Stimulated activated CD4-positive, alpha-beta T cell treated with anti-CD3 and anti-CD28 coated beads, TNF-alpha, amount 100 ng/mL, for 48 hours (primary cell): ENCODE results near the gene RBM3.
"Not testable (repeated sequence)": the region's sequence is repeated elsewhere in the genome, so short reads cannot be mapped to it uniquely, and the experiment has no call there.

Source experiments
- DNase-seq, 3 donors: peaks; one replicate each; pipeline ENCODE4 v3.0.0-alpha.2; 2020; ENCODE audit warnings: low read depth in 3 of 3

RBM3 gene

GRCh38 chrX:48574270-48575266, at the start of gene RBM3:
Gene RBM3 (plus strand): TSS chrX:48574484. CDS start chrX:48575181, 697 bp downstream.
- peak; percentile 73 to 87 (median 82) for DNase-seq

- DNase-seq: not testable (repeated sequence)
Measured at GRCh38 chrX:48525853-48526252, 48.4 kb upstream of the RBM3 start.

GRCh38 chrX:48530736-48531135, 43.5 kb upstream of the RBM3 start:
- no peak for DNase-seq

- no peak for DNase-seq
Measured at GRCh38 chrX:48531358-48531959, 42.8 kb upstream of the RBM3 start.

DNA sequence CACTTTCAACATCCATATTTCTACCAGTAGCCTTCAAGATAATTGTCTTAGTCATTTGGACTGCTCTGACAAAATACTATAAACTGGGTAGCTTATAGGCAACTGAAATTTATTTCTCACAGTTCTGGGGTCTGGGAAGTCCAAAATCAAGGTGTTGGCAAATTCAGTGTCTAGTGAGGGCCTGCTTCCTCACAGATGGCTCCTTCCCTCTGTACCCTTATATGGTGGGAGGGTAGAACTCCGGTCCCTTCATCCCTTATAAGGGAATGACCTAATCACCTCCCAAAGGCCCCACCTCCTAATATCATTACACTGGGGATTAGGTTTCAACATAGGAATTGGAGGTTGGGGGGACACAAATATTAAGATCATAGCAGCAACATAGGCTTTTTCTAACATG, 42.1 kb upstream of the RBM3 start:
- no peak for DNase-seq

- DNase-seq: no peak
Measured at GRCh38 chrX:48533165-48533564, 41.1 kb upstream of the RBM3 start.

- no peak for DNase-seq
Measured at GRCh38 chrX:48538641-48539344, 35.5 kb upstream of the RBM3 start.

- peak; percentile 86 to 96 (median 92) for DNase-seq
Measured at GRCh38 chrX:48539345-48540027, 34.8 kb upstream of the RBM3 start, which contains the start of gene TBC1D25. Gene TBC1D25 (plus strand): TSS chrX:48539714. CDS start chrX:48539798, 84 bp downstream.

DNA sequence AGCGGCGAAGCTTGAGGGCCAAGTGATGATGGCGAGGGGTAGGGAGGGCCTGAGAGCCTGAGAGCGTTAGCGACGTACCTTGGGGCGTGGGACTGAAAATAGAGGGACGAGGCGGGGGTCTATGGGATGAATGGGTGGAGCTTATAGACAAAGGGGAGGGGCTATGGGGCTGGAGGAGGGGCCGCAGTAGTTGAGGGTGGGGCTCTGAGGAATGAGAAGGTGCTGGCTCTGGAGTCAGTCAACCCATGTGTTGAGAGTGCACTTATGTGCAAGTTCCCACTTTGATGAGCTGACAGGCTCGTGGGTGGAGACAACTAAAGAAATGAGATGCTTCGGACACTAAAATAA, 34.3 kb upstream of the RBM3 start:
- DNase-seq: peak in 2 of 3 donors; percentile 38 to 43

- no peak for DNase-seq
Measured at GRCh38 chrX:48540480-48540879, 33.8 kb upstream of the RBM3 start.

DNA sequence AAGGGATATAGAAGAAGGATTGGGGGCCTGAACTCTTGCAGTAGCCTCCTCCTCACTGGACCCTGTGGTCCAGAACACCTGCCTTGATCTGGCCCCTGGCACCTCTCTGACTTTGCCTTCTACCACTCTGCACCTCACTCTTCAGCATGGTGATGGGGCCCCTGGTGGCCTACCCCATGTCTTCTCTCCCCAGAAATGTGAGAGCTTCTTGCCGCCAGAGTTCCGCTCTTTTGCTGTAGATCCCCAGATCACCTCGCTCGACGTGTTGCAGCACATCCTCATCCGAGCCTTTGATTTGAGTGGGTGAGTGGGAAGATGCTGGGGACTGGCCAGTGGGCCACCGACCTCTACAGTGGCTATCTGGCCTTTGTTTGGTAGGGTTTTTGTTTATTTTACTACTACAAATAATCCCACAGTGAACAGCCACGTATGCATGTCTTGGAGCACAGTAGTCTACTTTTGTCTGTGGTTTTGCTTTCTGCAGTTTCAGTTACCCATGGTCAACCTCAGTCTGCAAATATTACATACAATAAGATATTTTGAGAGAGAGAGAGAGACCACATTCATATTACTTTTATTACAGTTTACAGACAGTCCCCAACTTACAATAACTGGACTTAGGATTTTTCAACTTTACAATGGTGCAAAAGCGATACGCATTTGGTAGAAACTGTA, 33.0 kb upstream of the RBM3 start:
- DNase-seq: no peak

GRCh38 chrX:48548871-48549270, 25.4 kb upstream of the RBM3 start:
- no peak for DNase-seq

GRCh38 chrX:48555731-48556325, 18.5 kb upstream of the RBM3 start:
- not testable (repeated sequence) for DNase-seq

DNA sequence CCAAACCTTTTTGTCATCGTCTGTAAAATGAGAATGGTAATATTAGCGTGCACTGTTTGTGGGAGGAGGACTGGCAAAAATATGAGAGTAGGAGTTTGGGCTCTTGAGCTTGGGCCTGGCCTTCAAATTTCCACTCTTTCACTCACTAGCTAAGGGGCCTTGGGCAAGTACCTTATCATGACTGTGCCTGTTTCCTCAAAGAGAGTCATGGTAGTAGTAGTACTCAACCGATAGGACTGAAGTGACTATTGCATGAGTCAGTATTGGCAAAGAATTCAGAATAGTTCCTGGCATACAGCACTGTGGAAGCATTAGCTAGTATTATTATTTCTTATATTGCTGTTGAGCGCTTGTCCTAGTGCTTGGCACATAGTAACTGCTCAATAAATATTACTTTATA, 16.0 kb upstream of the RBM3 start:
- DNase-seq: no peak

GRCh38 chrX:48559636-48560035, 14.6 kb upstream of the RBM3 start:
- no peak for DNase-seq

DNA sequence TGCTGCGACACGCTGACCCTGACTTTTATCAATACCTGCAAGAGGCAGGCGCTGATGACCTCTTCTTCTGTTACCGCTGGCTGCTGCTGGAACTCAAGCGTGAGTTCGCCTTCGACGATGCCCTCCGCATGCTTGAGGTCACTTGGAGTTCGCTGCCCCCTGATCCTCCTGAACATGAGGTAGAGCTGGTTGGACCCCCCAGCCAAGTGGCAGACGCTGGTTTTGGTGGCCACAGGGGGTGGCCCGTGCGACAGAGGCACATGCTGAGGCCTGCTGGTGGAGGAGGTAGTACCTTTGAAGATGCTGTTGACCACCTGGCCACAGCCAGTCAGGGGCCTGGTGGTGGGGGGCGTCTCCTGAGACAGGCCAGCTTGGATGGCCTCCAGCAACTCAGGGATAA, 14.2 kb upstream of the RBM3 start:
- no peak for DNase-seq

GRCh38 chrX:48560681-48561080, 13.6 kb upstream of the RBM3 start:
- DNase-seq: no peak

GRCh38 chrX:48569958-48570357, 4.3 kb upstream of the RBM3 start:
- no peak for DNase-seq

DNA sequence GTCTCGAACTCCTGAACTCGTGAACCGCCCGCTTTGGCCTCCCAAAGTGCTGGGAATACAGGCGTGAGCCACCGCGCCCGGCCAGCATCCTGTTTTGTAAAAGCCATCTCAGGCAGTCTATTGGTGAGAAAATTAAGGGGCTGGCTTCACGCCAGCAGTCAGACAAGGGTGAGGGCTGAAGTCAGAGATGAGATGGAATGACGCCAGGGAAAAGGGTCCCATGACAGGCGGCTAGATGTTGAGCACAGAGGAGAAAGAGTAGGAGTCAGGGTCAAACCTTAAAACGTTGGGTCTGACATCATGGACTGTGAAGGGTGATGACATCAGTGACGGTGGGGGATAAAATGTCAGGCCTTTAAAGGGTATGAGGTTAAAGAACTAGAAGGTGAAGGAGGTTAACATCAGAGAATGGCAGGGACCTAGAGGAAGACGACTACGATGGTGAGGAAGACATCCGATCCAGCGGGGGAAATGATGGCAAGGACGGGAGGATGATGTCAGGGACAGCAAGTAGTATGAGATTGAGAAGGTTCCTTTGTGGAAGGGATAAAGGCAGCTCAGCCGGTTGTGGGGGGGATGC, 504 bp upstream of the RBM3 start:
- no peak for DNase-seq

GRCh38 chrX:48575642-48576041, 1.4 kb downstream of the RBM3 start:
- no peak for DNase-seq
